Suprapubic skin (tissue), 4 donors: ENCODE results near the gene POU2AF3. TPM values are rescaled to one million over a fixed set of nuclear protein-coding genes. Genes with fewer than 3 reads are reported as not detected.

Experiments used
- DNase-seq, 2 donors: peaks; one replicate each; pipeline ENCODE4 v3.0.0-alpha.2; 2019; ENCODE audit warnings: low spot score in 2 of 2
- H3K27ac ChIP-seq: fragments of 200-600 bp; sonication (generic); one replicate; pipeline ENCODE4 v1.5.1; 2019
- H3K27me3 ChIP-seq: fragments of 200-600 bp; sonication (generic); one replicate; pipeline ENCODE4 v1.5.1; 2019
- H3K36me3 ChIP-seq: fragments of 200-600 bp; sonication (generic); one replicate; pipeline ENCODE4 v1.5.1; 2019
- H3K4me1 ChIP-seq: fragments of 200-600 bp; sonication (generic); one replicate; pipeline ENCODE4 v1.5.1; 2019
- H3K4me3 ChIP-seq: fragments of 200-600 bp; sonication (generic); one replicate; pipeline ENCODE4 v1.5.1; 2019; ENCODE audit warnings: mild to moderate bottlenecking
- H3K9me3 ChIP-seq: fragments of 200-600 bp; sonication (generic); one replicate; pipeline ENCODE4 v1.5.1; 2019
- CTCF ChIP-seq, 2 donors: fragments of 200-600 bp in 1 of 2; fragments of 450-650 bp in 1 of 2; sonication (generic) in 1 of 2; IDR thresholded peaks; one replicate each; pipeline ENCODE4 v1.5.1; 2016 to 2019; ENCODE audit warnings: antibody characterized with exemption in 2 of 2, mild to moderate bottlenecking in 1 of 2, moderate library complexity in 1 of 2
- EP300 ChIP-seq: sonication (generic); formaldehyde crosslinking; IDR thresholded peaks from one replicate; pipeline ENCODE4 v1.6.1; 2017; ENCODE audit warnings: antibody characterized with exemption
- POLR2A ChIP-seq, 2 donors: fragments of 450-650 bp; IDR thresholded peaks; one replicate each; pipeline ENCODE4 v1.6.1; 2017; ENCODE audit warnings: antibody characterized with exemption in 2 of 2, mild to moderate bottlenecking in 2 of 2, moderate library complexity in 2 of 2
- POLR2AphosphoS5 ChIP-seq, 3 donors: sonication (generic); formaldehyde crosslinking; IDR thresholded peaks; one replicate each; pipeline ENCODE4 v1.6.1; 2017; ENCODE audit warnings: antibody characterized with exemption in 3 of 3
- WGBS: methylation state at CpG from one replicate; pipeline ENCODE4 v1.1.5; 2018; 5-methylcytosine and 5-hydroxymethylcytosine counted together
- total RNA-seq, 4 donors: library from RNA; depleted of rRNA; stranded (reverse); fragments of >200 nt; gene quantifications; one replicate each; pipeline ENCODE4 v1.1.0, GENCODE V29; 2016

Gene POU2AF3
- total RNA-seq, 4 donors from 2014 or later: 0.89 TPM; not detected in 3

GRCh38 chr11:111296196-111296595, 2.1 kb upstream of the POU2AF3 start:
- Histone ChIP-seq H3K4me3 (no peak overlapping the region), H3K9me3 (no peaks in the 10 kb centered on the region), H3K36me3 (no peaks in the 10 kb centered on the region), H3K27me3 (peaks cover 25% of the 10 kb centered on the region), H3K27ac (no peak overlapping the region), H3K4me1 (peaks cover 22% of the 10 kb centered on the region)
- TF ChIP-seq POLR2A (IDR thresholded peaks at IDR 0.05): no peak
- WGBS: 96% methylated on average over 3 of the region's 3 CpGs
- no peak for DNase-seq

- peaks cover 25% of the 10 kb centered on the region for H3K27me3 ChIP-seq
- no peaks in the 10 kb centered on the region for H3K36me3 ChIP-seq
- no peak overlapping the region for H3K4me3 ChIP-seq
- DNase-seq: no peak
- no peak for TF ChIP-seq EP300
- TF ChIP-seq POLR2A (IDR thresholded peaks at IDR 0.05): no peak
- no peak for TF ChIP-seq POLR2AphosphoS5 (IDR thresholded peaks at IDR 0.05)
- H3K27ac ChIP-seq: no peak overlapping the region
- WGBS: 93% methylated on average over 10 of the region's 10 CpGs
- H3K9me3 ChIP-seq: no peaks in the 10 kb centered on the region
- H3K4me1 ChIP-seq: peaks cover 31% of the 10 kb centered on the region
These were observed 650 bp upstream of the POU2AF3 start for GRCh38 chr11:111297696-111298095.

- H3K27ac ChIP-seq: peak overlapping the region; percentile 77
- H3K9me3 ChIP-seq: no peaks in the 10 kb centered on the region
- peaks cover 25% of the 10 kb centered on the region for H3K27me3 ChIP-seq
- peaks cover 41% of the 10 kb centered on the region for H3K4me1 ChIP-seq
- peak in 1 of 2 donors; percentile 72 for DNase-seq
- WGBS: 3% methylated on average over 36 of the region's 77 CpGs
- TF ChIP-seq CTCF (IDR thresholded peaks at IDR 0.05) (peak; percentile 36 to 62), POLR2A (IDR thresholded peaks at IDR 0.05) (no peak)
- H3K36me3 ChIP-seq: no peaks in the 10 kb centered on the region
- H3K4me3 ChIP-seq: peak overlapping the region; percentile 59
These were observed 1.0 kb downstream of the POU2AF3 start for GRCh38 chr11:111299101-111300026.

GRCh38 chr11:111300569-111300968, 2.2 kb downstream of the POU2AF3 start:
- Histone ChIP-seq H3K4me1 (peaks cover 41% of the 10 kb centered on the region), H3K9me3 (no peaks in the 10 kb centered on the region), H3K27me3 (peaks cover 25% of the 10 kb centered on the region), H3K27ac (no peak overlapping the region), H3K36me3 (no peaks in the 10 kb centered on the region), H3K4me3 (no peak overlapping the region)
- 97% methylated on average over 8 of the region's 9 CpGs for WGBS
- TF ChIP-seq POLR2AphosphoS5 (IDR thresholded peaks at IDR 0.05): no peak
- no peak for TF ChIP-seq EP300
- TF ChIP-seq CTCF (IDR thresholded peaks at IDR 0.05): no peak
- no peak for TF ChIP-seq POLR2A (IDR thresholded peaks at IDR 0.05)
- no peak for DNase-seq

GRCh38 chr11:111301004-111301841, 2.9 kb downstream of the POU2AF3 start:
- Histone ChIP-seq H3K9me3 (no peaks in the 10 kb centered on the region), H3K4me1 (peaks cover 41% of the 10 kb centered on the region), H3K27ac (no peak overlapping the region), H3K36me3 (no peaks in the 10 kb centered on the region), H3K4me3 (no peak overlapping the region), H3K27me3 (peaks cover 25% of the 10 kb centered on the region)
- 74% methylated on average over 5 of the region's 5 CpGs for WGBS
- no peak for DNase-seq
- TF ChIP-seq EP300 (no peak), POLR2A (IDR thresholded peaks at IDR 0.05) (no peak), CTCF (IDR thresholded peaks at IDR 0.05) (no peak), POLR2AphosphoS5 (IDR thresholded peaks at IDR 0.05) (no peak)

- H3K27ac ChIP-seq: no peak overlapping the region
- no peaks in the 10 kb centered on the region for H3K36me3 ChIP-seq
- TF ChIP-seq POLR2A (IDR thresholded peaks at IDR 0.05): no peak
- TF ChIP-seq POLR2AphosphoS5 (IDR thresholded peaks at IDR 0.05): no peak
- TF ChIP-seq EP300: no peak
- no peaks in the 10 kb centered on the region for H3K9me3 ChIP-seq
- WGBS: 79% methylated on average over 3 of the region's 3 CpGs
- no peak for DNase-seq
- no peak overlapping the region for H3K4me3 ChIP-seq
- peaks cover 25% of the 10 kb centered on the region for H3K27me3 ChIP-seq
- peaks cover 41% of the 10 kb centered on the region for H3K4me1 ChIP-seq
These were observed 3.4 kb downstream of the POU2AF3 start for GRCh38 chr11:111301842-111302118.
